Testis (tissue), 3 donors: ENCODE measurements around the gene TPP1. TPM values are rescaled to one million over a fixed set of nuclear protein-coding genes. Genes with fewer than 3 reads are reported as not detected.
A peak's percentile ranks its signal among the peaks of the same experiment; 100 is the strongest.

Experiments used
- DNase-seq: peaks from one replicate; pipeline ENCODE4 v3.0.0-alpha.2; 2019
- H3K27ac ChIP-seq, 2 donors: fragments of 200-600 bp; sonication (generic); one replicate each; pipeline ENCODE4 v1.5.1; 2019
- H3K27me3 ChIP-seq: fragments of 200-600 bp; sonication (generic); one replicate; pipeline ENCODE4 v1.5.1; 2019
- H3K36me3 ChIP-seq: fragments of 200-600 bp; sonication (generic); one replicate; pipeline ENCODE4 v1.5.1; 2017; ENCODE audit warnings: low read depth; ENCODE audit errors: missing control alignments
- H3K4me1 ChIP-seq: fragments of 200-600 bp; sonication (generic); one replicate; pipeline ENCODE4 v1.5.1; 2019
- H3K4me3 ChIP-seq, 2 donors: fragments of 200-600 bp; sonication (generic); one replicate each; pipeline ENCODE4 v1.5.1; 2017 to 2019
- H3K9me3 ChIP-seq: fragments of 200-600 bp; sonication (generic); one replicate; pipeline ENCODE4 v1.5.1; 2017
- POLR2A ChIP-seq: fragments of 450-650 bp; IDR thresholded peaks from one replicate; pipeline ENCODE4 v1.6.1; 2017; ENCODE audit warnings: antibody characterized with exemption, mild to moderate bottlenecking, moderate library complexity
- WGBS, 2 donors: methylation state at CpG; one replicate each; pipeline ENCODE4 v1.1.5; 2018; 5-methylcytosine and 5-hydroxymethylcytosine counted together
- intact Hi-C: fragments of 100-400 bp; cut with DNase I; formaldehyde crosslinking; loops from one replicate; pipeline ENCODE4 v1.15.1; 2023; ENCODE audit warnings: low total_unique reads
- polyA plus RNA-seq: library from polyadenylated mRNA; stranded (reverse); fragments of 350-450 nt; fragmentation: Illumina TruSeq; extraction: RNeasy Lipid Tissue Mini Kit (QIAGEN cat#74804); gene quantifications from one replicate; pipeline ENCODE4 v1.2.3, GENCODE V29; 2014; ENCODE audit warnings: low read depth, low replicate concordance; ENCODE audit not compliant: insufficient read depth
- total RNA-seq, 2 donors: library from RNA; depleted of rRNA; stranded (reverse); fragments of >200 nt; gene quantifications; one replicate each; pipeline ENCODE4 v1.2.3, GENCODE V29; 2016
- TF ChIP-seq, protein P1 (sequence below), 3 experiments: fragments of 450-650 bp in 2 of 3; fragments of 200-600 bp in 1 of 3; sonication (generic) in 1 of 3; IDR thresholded peaks; one replicate each; pipeline ENCODE4 v1.5.1; 2016 to 2019; ENCODE audit warnings: antibody characterized with exemption in 3 of 3, mild to moderate bottlenecking in 2 of 3, moderate library complexity in 1 of 3

Gene TPP1
- total and polyA plus RNA-seq, 3 donors from 2014 or later: 60.9 to 151 (median 134) TPM

DNA sequence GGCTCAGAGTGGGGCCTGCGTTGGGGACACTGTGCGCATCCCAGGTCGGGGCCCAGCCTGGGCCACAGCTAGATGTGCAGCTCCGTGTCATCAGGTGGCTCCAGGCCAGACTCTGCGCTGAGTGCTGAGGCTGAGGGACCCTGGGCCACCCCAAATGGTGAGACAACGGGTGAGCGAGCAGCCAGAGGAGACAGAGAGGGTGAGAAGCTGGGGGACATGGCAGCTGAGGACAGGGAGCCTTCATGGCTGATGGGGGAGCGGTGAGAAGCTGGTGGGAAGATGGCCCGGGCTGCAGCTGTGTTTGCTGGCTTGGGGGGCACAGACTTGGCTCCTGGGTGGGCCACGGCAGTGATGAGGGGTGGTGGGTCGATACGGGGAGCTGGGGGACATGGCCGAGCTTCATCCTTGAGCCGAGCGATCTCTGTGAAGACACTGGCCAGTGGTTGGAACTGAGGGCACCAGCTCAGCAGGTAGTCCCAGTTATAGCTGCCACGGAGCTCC is 2.5 kb upstream of the TPP1 start:
- Histone ChIP-seq H3K27ac (no peak overlapping the region), H3K27me3 (no peaks in the 10 kb centered on the region), H3K9me3 (no peaks in the 10 kb centered on the region), H3K36me3 (no peaks in the 10 kb centered on the region), H3K4me1 (no peaks in the 10 kb centered on the region), H3K4me3 (no peak overlapping the region)
- no peak for TF ChIP-seq POLR2A
- TF ChIP-seq, protein P1, sequence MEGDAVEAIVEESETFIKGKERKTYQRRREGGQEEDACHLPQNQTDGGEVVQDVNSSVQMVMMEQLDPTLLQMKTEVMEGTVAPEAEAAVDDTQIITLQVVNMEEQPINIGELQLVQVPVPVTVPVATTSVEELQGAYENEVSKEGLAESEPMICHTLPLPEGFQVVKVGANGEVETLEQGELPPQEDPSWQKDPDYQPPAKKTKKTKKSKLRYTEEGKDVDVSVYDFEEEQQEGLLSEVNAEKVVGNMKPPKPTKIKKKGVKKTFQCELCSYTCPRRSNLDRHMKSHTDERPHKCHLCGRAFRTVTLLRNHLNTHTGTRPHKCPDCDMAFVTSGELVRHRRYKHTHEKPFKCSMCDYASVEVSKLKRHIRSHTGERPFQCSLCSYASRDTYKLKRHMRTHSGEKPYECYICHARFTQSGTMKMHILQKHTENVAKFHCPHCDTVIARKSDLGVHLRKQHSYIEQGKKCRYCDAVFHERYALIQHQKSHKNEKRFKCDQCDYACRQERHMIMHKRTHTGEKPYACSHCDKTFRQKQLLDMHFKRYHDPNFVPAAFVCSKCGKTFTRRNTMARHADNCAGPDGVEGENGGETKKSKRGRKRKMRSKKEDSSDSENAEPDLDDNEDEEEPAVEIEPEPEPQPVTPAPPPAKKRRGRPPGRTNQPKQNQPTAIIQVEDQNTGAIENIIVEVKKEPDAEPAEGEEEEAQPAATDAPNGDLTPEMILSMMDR (IDR thresholded peaks at IDR 0.05): no peak
- intact Hi-C loops: no loop called here
- WGBS, 2 donors: 84 to 92% methylated on average over 8 to 16 of the region's 16 CpGs
- no peak for DNase-seq

DNA sequence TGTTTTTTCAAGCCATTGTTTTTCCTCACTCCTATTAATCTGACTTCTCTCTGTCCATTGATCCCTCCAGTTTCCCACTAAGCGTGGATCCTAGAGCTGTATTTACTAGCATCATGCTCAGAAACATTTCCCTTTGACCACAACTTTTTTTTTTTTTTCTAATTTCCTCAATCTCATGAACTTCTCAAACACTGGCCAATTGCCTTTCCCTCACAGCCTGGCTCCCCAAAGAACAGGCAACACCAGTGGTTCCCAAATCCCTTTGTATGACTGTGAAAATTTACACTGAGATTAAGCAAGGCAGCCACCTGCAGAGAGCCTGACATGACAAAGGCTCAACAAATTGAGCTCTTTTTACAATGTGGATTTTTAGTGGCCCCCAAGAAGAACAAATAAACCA is 1.4 kb upstream of the TPP1 start:
- no peaks in the 10 kb centered on the region for H3K27me3 ChIP-seq
- no peaks in the 10 kb centered on the region for H3K36me3 ChIP-seq
- TF ChIP-seq POLR2A: no peak
- TF ChIP-seq, protein P1 (IDR thresholded peaks at IDR 0.05): no peak
- no peaks in the 10 kb centered on the region for H3K4me1 ChIP-seq
- intact Hi-C loops: no loop called here
- no peak overlapping the region for H3K27ac ChIP-seq
- WGBS, 2 donors: 95 to 96% methylated on average over 1 of the region's 1 CpG
- H3K9me3 ChIP-seq: no peaks in the 10 kb centered on the region
- no peak overlapping the region for H3K4me3 ChIP-seq
- no peak for DNase-seq

DNA sequence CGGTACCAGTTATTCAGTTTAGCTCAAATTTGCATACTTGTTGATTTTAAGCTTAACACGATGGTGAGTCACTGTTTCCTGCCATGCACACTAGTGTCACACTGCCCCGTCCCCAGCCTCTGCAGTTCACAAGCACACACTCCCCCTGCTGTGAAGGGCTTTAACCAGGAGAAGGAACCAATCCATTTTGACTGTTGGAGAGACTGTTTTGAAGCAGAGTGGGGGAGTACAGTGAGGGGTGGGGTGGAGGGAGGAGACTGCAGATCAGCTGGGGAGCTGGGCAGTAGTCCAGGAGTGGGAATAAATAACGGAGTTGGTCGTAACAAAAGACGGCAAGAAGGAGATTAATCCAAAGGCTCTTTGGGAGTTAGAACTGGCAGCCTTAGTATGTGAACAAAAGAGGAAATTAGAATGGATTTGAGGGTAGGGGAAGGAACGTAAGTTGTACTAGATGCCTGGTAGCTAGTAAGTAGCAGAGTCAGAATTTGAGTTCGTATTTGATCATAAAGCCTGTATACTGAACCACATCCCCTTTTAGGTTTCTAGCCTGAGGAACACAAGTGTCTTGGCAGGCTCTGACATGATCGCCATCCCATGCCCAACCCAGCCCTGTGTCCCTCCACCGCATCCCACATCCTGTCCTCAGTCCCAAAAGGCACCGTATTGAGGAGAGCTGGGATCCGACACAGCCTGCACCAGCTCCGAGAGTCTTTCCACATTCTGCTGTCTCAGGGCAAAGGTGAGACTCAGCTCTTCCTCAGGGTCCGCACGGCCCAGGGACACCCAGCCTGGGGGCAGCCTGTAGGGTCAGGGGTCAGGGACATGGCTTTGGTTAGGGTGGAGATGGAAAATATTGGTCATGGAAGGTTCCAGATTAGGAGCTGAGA is 862 bp downstream of the TPP1 start:
- intact Hi-C loops: no loop called here
- WGBS, 2 donors: 34 to 58% methylated on average over 13 to 15 of the region's 15 CpGs
- peak overlapping the region; percentile 64 to 75 for H3K4me3 ChIP-seq
- no peaks in the 10 kb centered on the region for H3K9me3 ChIP-seq
- TF ChIP-seq POLR2A: no peak
- TF ChIP-seq, protein P1 (IDR thresholded peaks at IDR 0.05): no peak
- H3K36me3 ChIP-seq: no peaks in the 10 kb centered on the region
- no peaks in the 10 kb centered on the region for H3K4me1 ChIP-seq
- H3K27me3 ChIP-seq: no peaks in the 10 kb centered on the region
- peak overlapping the region; percentile 86 to 87 for H3K27ac ChIP-seq
- peak; percentile 69 for DNase-seq

DNA sequence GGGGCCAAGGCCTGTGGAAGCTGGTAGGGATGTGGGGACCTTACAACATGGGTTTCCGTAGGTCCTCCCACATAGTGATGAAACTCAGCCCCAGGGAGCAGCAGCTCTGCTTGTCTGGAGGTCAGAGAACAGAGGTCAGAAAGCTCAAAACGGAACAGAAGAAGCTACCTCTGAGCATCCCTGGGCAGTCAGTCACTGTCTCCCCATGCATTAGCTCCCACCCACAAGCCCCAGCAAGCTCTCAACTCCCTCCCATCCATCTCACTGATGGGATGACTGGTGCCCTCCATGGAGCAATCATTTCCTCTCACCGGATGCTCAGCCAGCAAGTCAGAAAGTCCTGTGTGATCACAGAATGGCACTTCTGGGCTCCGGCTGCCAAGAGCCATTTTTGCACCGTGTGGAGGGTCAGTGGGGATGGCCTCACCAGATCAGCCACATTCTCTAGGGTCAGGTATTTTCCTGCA is 1.9 kb downstream of the TPP1 start:
- TF ChIP-seq, protein P1 (IDR thresholded peaks at IDR 0.05): no peak
- no peak for TF ChIP-seq POLR2A
- no peaks in the 10 kb centered on the region for H3K36me3 ChIP-seq
- peaks cover 8% of the 10 kb centered on the region for H3K4me1 ChIP-seq
- H3K27ac ChIP-seq: no peak overlapping the region
- 83 to 100% methylated on average over 3 to 5 of the region's 5 CpGs for WGBS, 2 donors
- no peak overlapping the region for H3K4me3 ChIP-seq
- H3K27me3 ChIP-seq: no peaks in the 10 kb centered on the region
- H3K9me3 ChIP-seq: no peaks in the 10 kb centered on the region
- DNase-seq: no peak
- intact Hi-C loops: no loop called here
